Heart left ventricle (tissue), 13 donors: ENCODE measurements around the gene TENM3.

Experiments
- POLR2A ChIP-seq, 2 donors: fragments of 450-650 bp; IDR thresholded peaks; one replicate each; pipeline ENCODE4 v1.6.1; 2017; ENCODE audit warnings: antibody characterized with exemption in 2 of 2, mild to moderate bottlenecking in 2 of 2, moderate library complexity in 2 of 2
- TF ChIP-seq, protein P1 (sequence below), 12 donors: fragments of 200-600 bp; sonication (generic) in 4 of 12; IDR thresholded peaks; one replicate each; pipeline versions ENCODE4 v1.5.0 to v1.8.0; 2018 to 2022; ENCODE audit warnings: antibody characterized with exemption in 12 of 12, mild to moderate bottlenecking in 5 of 12
- donor health status: ischemic (EF 13 %, LVEDD 7.1; RV severe dilation, severe dysfunction).
- donor health status: DM: no; HTN: yes; CAD: no.
- donor health status: DM: no; HTN: no; CAD: no.
- donor health status: ischemic (EF 25% LVEDD 6.9; RV normal size, moderate dysfunction).
- donor health status: ischemic (EF 25% LVEDD 5.7; RV mildly dilated, moderate dysfunction).
- donor health status: ischemic (EF 35%, LVEDD 5.7; RV mildly dilated, moderate dysfunction).
- donor health status: nonischemic (EF 11% LVEDD 7.7; RV severe dilation, severe dysfunction).
- donor health status: DM: yes; HTN: yes; CAD: no.
- donor health status: PGD.
- donor health status: ischemic (EF 29% LVEDD 5.4; RV normal size, mild dysfunction).
- donor health status: nonischemic (EF 23%, LVEDD 6.1; RV moderate dilation, normal function).

DNA sequence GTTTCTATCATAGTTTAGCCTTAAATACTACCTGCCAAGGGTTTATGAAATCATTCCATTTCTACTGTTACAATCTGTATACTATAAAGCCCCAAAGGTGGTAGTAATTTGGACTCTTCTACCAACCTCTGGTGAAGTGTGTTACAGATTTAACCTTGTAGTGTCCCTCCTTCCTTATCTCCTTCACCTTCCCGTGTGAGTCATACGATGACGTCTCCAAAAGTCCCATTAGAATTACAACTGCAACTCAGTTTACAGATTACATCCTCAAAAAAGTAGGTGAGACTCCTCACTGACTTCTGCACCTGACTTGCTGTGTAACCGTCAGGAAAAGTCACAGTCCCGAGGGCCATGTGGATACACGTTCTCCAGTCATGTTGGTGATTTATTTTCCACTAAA, 455.0 kb downstream of the TENM3 start:
- TF ChIP-seq POLR2A (IDR thresholded peaks at IDR 0.05) = no peak
- TF ChIP-seq, protein P1, sequence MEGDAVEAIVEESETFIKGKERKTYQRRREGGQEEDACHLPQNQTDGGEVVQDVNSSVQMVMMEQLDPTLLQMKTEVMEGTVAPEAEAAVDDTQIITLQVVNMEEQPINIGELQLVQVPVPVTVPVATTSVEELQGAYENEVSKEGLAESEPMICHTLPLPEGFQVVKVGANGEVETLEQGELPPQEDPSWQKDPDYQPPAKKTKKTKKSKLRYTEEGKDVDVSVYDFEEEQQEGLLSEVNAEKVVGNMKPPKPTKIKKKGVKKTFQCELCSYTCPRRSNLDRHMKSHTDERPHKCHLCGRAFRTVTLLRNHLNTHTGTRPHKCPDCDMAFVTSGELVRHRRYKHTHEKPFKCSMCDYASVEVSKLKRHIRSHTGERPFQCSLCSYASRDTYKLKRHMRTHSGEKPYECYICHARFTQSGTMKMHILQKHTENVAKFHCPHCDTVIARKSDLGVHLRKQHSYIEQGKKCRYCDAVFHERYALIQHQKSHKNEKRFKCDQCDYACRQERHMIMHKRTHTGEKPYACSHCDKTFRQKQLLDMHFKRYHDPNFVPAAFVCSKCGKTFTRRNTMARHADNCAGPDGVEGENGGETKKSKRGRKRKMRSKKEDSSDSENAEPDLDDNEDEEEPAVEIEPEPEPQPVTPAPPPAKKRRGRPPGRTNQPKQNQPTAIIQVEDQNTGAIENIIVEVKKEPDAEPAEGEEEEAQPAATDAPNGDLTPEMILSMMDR (IDR thresholded peaks at IDR 0.05) = no peak
